ENCODE data around the gene LRRK1. TPM values are rescaled to one million over a fixed set of nuclear protein-coding genes. Genes with fewer than 3 reads are reported as not detected.

The LRRK1 gene
- total RNA-seq, 1 experiment from 2014 or later = 7.6 TPM

DNA sequence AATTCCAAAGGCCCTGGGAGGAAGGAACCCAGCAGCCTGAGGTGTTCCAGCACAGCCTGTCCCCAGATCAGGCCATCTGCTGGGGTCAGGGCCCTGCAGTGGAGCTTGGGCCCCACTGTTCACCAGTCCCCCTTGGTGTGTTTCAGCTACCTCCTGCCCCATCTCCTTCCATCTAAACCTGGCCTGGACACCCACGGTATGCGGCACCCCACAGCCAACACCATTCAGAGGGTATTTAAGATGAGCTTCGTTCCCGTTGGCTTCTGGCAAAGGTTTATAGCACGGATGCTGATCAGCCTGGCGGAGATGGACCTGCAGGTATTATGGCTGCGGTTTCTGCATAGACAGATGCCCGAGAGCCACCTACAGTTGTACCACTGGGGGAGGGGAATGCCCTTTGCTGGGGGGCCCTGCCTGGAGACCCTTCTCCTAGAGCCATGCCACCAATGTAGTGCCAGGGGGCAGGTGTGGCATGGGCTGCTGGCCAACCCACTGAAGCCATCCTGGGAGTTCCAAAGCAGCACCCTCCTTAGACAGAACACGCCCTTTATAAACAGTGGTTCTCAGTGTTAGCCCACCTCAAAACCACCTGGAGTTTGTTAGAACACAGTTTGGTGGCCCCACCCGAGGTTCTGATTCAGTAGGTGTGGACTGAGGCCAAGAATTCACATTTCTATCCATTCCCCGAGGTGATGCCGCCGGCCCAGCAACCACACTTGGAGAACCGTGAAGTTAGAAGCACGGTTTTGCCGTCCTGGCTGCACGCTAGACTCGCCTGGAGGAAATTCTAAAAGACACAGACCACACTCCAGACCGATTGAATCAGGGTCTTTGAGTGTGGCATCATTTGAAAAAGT lies 126.9 kb downstream of the LRRK1 start (continued):
- no peak for TF ChIP-seq ZSCAN18 (CRISPR knock-in tag; IDR thresholded peaks at IDR 0.05)

- H3K36me3 Mint-ChIP-seq = 0 out of 2 replicates have a peak, but pooled peaks cover 2% of the 10 kb centered on the region
- ChIA-PET CTCF (interaction anchor here (0.8 to 1.4 kb wide), 6 partner anchors 22 to 212 kb away, joined by 3 to 12 read pairs (median 5); no protein-coding TSS in a partner anchor), POLR2A (no interaction called here)
- H3K27ac Mint-ChIP-seq = no peak overlapping the region
- peaks cover 49% of the 10 kb centered on the region for H3K4me1 Mint-ChIP-seq
- no peak for DNase-seq (ENCODE audit: low spot score)
- peak overlapping the region; percentile 44; the same call in 1 of the 2 replicates for H3K4me3 Mint-ChIP-seq
- H3K9me3 Mint-ChIP-seq = no peaks in the 10 kb centered on the region
- TF ChIP-seq ATF3 (CRISPR knock-in tag; conservative IDR thresholded peaks at IDR 0.05) (no peak), NR3C1 (CRISPR knock-in tag; conservative IDR thresholded peaks at IDR 0.05; ENCODE audit: low read depth) (no peak), ATF6 (CRISPR knock-in tag; IDR thresholded peaks at IDR 0.05) (no peak), ZNF263 (CRISPR knock-in tag; IDR thresholded peaks at IDR 0.05; ENCODE audit: low read depth) (no peak), GTF2I (CRISPR knock-in tag; conservative IDR thresholded peaks at IDR 0.05) (no peak)
- peaks cover 22% of the 10 kb centered on the region for H3K27me3 Mint-ChIP-seq (ENCODE audit: low read depth)
- ATAC-seq = no peak
Measured at GRCh38 chr15:101046826-101047225, 127.7 kb downstream of the LRRK1 start.

DNA sequence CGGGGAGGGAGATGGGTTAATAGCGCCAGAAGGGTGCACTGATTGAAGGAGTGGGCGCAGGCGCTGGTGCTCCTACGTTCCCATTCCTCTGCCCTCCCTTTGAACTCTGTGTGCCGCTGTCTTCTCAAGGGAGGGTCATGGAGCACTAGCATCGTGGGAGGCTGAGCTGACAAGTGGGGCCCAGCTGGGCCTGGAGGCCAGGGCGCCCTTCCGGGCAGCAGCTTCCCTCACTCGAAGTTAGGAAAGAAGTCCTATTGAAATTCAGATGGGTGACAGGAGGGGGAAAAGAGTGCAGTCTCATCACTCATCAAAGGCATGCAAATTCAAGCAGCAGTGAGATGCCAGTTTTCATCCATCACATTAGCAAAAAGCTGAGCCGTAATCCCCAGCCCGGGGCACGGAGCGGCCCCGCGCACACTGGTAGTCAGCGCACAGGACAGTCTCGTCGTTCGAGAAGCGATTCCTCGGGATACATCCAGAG lies 128.2 kb downstream of the LRRK1 start:
- ATAC-seq = peak; percentile 64

More for the DNA sequence above, 128.2 kb downstream of the LRRK1 start:
- no peak for DNase-seq (ENCODE audit: low spot score)
- ChIA-PET CTCF (interaction anchor here (0.8 to 2.3 kb wide), 7 partner anchors 13 to 211 kb away, joined by 3 to 12 read pairs (median 5); no protein-coding TSS in a partner anchor), POLR2A (no interaction called here)
- Mint-ChIP-seq H3K4me3 (peak overlapping the region; percentile 44), H3K36me3 (0 out of 2 replicates have a peak, but pooled peaks cover 2% of the 10 kb centered on the region), H3K4me1 (peaks cover 49% of the 10 kb centered on the region), H3K27me3 (ENCODE audit: low read depth) (peaks cover 22% of the 10 kb centered on the region), H3K9me3 (no peaks in the 10 kb centered on the region), H3K27ac (no peak overlapping the region)
- TF ChIP-seq, protein P1, sequence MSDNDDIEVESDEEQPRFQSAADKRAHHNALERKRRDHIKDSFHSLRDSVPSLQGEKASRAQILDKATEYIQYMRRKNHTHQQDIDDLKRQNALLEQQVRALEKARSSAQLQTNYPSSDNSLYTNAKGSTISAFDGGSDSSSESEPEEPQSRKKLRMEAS (CRISPR knock-in tag; IDR thresholded peaks at IDR 0.05) = 0 out of 2 replicates have a peak, but pooled peaks have one; percentile 15
- TF ChIP-seq ZBTB43 (CRISPR knock-in tag; IDR thresholded peaks at IDR 0.05) = no peak
- peak; percentile 30; the same call in 1 of the 2 replicates for TF ChIP-seq ZNF423 (CRISPR knock-in tag; IDR thresholded peaks at IDR 0.05)
- no peak for TF ChIP-seq NR2C2 (CRISPR knock-in tag; IDR thresholded peaks at IDR 0.05)
- 0 out of 2 replicates have a peak, but pooled peaks have one; percentile 46 for TF ChIP-seq ZNF263 (CRISPR knock-in tag; IDR thresholded peaks at IDR 0.05; ENCODE audit: low read depth)
- no peak for TF ChIP-seq GABPB1 (CRISPR knock-in tag; IDR thresholded peaks at IDR 0.05)
- TF ChIP-seq ERG (CRISPR knock-in tag; IDR thresholded peaks at IDR 0.05) = no peak
- TF ChIP-seq NFE2L1 (CRISPR knock-in tag; IDR thresholded peaks at IDR 0.05) = peak; percentile 83
- no peak for TF ChIP-seq SP1 (CRISPR knock-in tag; conservative IDR thresholded peaks at IDR 0.05)

All from WTC11 (cell line).